Ectodermal cell (in vitro differentiated cells): ENCODE results near the gene ABI3BP.

Experiments used
- H3K27ac ChIP-seq: 2 replicates; pipeline ENCODE4 v1.7.0; 2013; ENCODE audit warnings: mild to moderate bottlenecking, low read depth, low read length; ENCODE audit not compliant: insufficient read depth, poor library complexity, severe bottlenecking
- H3K27me3 ChIP-seq: 2 replicates; pipeline ENCODE4 v1.7.0; 2013; ENCODE audit warnings: mild to moderate bottlenecking, low read length; ENCODE audit not compliant: insufficient read depth, control insufficient read depth, poor library complexity, severe bottlenecking
- H3K36me3 ChIP-seq: one replicate; pipeline ENCODE4 v1.7.0; 2013; ENCODE audit warnings: low read length; ENCODE audit not compliant: control insufficient read depth, insufficient read depth
- H3K4me1 ChIP-seq: one replicate; pipeline ENCODE4 v1.7.0; 2013; ENCODE audit warnings: low read length; ENCODE audit not compliant: control insufficient read depth, insufficient read depth
- H3K4me3 ChIP-seq: 2 replicates; pipeline ENCODE4 v1.7.0; 2013; ENCODE audit warnings: low read depth, low read length, control low read depth; ENCODE audit not compliant: insufficient read depth
- H3K9me3 ChIP-seq: 2 replicates; pipeline ENCODE4 v1.7.0; 2013; ENCODE audit warnings: mild to moderate bottlenecking, low read length, moderate library complexity; ENCODE audit not compliant: control insufficient read depth
- WGBS, 2 experiments: methylation state at CpG; one replicate each; pipeline ENCODE4 v1.1.7; 2013; ENCODE audit warnings: missing lambda C conversion rate in 2 of 2; 5-methylcytosine and 5-hydroxymethylcytosine counted together

ABI3BP gene

GRCh38 chr3:100915706-100916495 lies 77.3 kb downstream of the ABI3BP start:
- Histone ChIP-seq H3K27me3 (no peaks in the 10 kb centered on the region), H3K4me1 (no peaks in the 10 kb centered on the region), H3K27ac (no peak overlapping the region), H3K9me3 (no peaks in the 10 kb centered on the region), H3K4me3 (no peak overlapping the region), H3K36me3 (no peaks in the 10 kb centered on the region)
- WGBS, 2 experiments: 87 to 93% methylated on average over 8 to 10 of the region's 10 CpGs

- Histone ChIP-seq H3K4me1 (no peaks in the 10 kb centered on the region), H3K36me3 (no peaks in the 10 kb centered on the region), H3K9me3 (no peaks in the 10 kb centered on the region), H3K27ac (no peak overlapping the region), H3K4me3 (no peak overlapping the region), H3K27me3 (no peaks in the 10 kb centered on the region)
- WGBS, 2 experiments: 92% methylated on average over 4 to 5 of the region's 5 CpGs
Measured at GRCh38 chr3:100913870-100914648, 79.2 kb downstream of the ABI3BP start.

- Histone ChIP-seq H3K9me3 (no peaks in the 10 kb centered on the region), H3K36me3 (no peaks in the 10 kb centered on the region), H3K27me3 (no peaks in the 10 kb centered on the region), H3K4me1 (no peaks in the 10 kb centered on the region), H3K27ac (no peak overlapping the region), H3K4me3 (no peak overlapping the region)
- 75 to 84% methylated on average over 4 of the region's 4 CpGs for WGBS, 2 experiments
Measured at GRCh38 chr3:100912976-100913545, 80.2 kb downstream of the ABI3BP start.

GRCh38 chr3:100912571-100912970 lies 80.7 kb downstream of the ABI3BP start:
- Histone ChIP-seq H3K4me1 (no peaks in the 10 kb centered on the region), H3K36me3 (no peaks in the 10 kb centered on the region), H3K27me3 (no peaks in the 10 kb centered on the region), H3K4me3 (no peak overlapping the region), H3K9me3 (no peaks in the 10 kb centered on the region), H3K27ac (no peak overlapping the region)
- 88 to 90% methylated on average over 6 of the region's 6 CpGs for WGBS, 2 experiments

- H3K36me3 ChIP-seq: no peaks in the 10 kb centered on the region
- 96 to 98% methylated on average over 4 of the region's 6 CpGs for WGBS, 2 experiments
Measured at GRCh38 chr3:100911956-100912355, 81.3 kb downstream of the ABI3BP start.

GRCh38 chr3:100910986-100911385 lies 82.2 kb downstream of the ABI3BP start:
- WGBS, 2 experiments: 92 to 94% methylated on average over 2 of the region's 2 CpGs
- no peaks in the 10 kb centered on the region for H3K36me3 ChIP-seq
- no peaks in the 10 kb centered on the region for H3K9me3 ChIP-seq
- no peak overlapping the region for H3K27ac ChIP-seq
- no peaks in the 10 kb centered on the region for H3K27me3 ChIP-seq
- no peak overlapping the region for H3K4me3 ChIP-seq
- no peaks in the 10 kb centered on the region for H3K4me1 ChIP-seq

More at GRCh38 chr3:100911956-100912355, 81.3 kb downstream of the ABI3BP start:
- no peaks in the 10 kb centered on the region for H3K4me1 ChIP-seq
- H3K9me3 ChIP-seq: no peaks in the 10 kb centered on the region
- no peak overlapping the region for H3K4me3 ChIP-seq
- H3K27me3 ChIP-seq: no peaks in the 10 kb centered on the region
- no peak overlapping the region for H3K27ac ChIP-seq

- H3K4me1 ChIP-seq: no peaks in the 10 kb centered on the region
- no peak overlapping the region for H3K27ac ChIP-seq
- 93 to 95% methylated on average over 2 to 5 of the region's 5 CpGs for WGBS, 2 experiments
- H3K27me3 ChIP-seq: no peaks in the 10 kb centered on the region
- H3K4me3 ChIP-seq: no peak overlapping the region
- no peaks in the 10 kb centered on the region for H3K9me3 ChIP-seq
- H3K36me3 ChIP-seq: no peaks in the 10 kb centered on the region
Measured at GRCh38 chr3:100902572-100902971, 90.6 kb downstream of the ABI3BP start.

GRCh38 chr3:100900671-100901335 lies 92.4 kb downstream of the ABI3BP start:
- Histone ChIP-seq H3K4me1 (no peaks in the 10 kb centered on the region), H3K4me3 (no peak overlapping the region), H3K27me3 (no peaks in the 10 kb centered on the region), H3K9me3 (no peaks in the 10 kb centered on the region), H3K36me3 (no peaks in the 10 kb centered on the region), H3K27ac (no peak overlapping the region)
- WGBS, 2 experiments: 83 to 85% methylated on average over 1 to 2 of the region's 2 CpGs

- 100% methylated on average over 2 of the region's 2 CpGs; no CpG with 5 or more reads in 1 of the 2 experiments for WGBS, 2 experiments
- Histone ChIP-seq H3K4me1 (no peaks in the 10 kb centered on the region), H3K9me3 (no peaks in the 10 kb centered on the region), H3K27ac (no peak overlapping the region), H3K27me3 (no peaks in the 10 kb centered on the region), H3K36me3 (no peaks in the 10 kb centered on the region), H3K4me3 (no peak overlapping the region)
Measured at GRCh38 chr3:100899440-100900091, 93.7 kb downstream of the ABI3BP start.
